A549 (cell line): Measurements from ENCODE around the gene GALNTL6. TPM values are rescaled to one million over a fixed set of nuclear protein-coding genes. Genes with fewer than 3 reads are reported as not detected.

Experiments used
- ATAC-seq, 2 experiments: fragments of 200-7000 bp in 1 of 2; fragments of >200 bp in 1 of 2; cut with Nextera tagmentation in 1 of 2; cut with Tn5 transposase in 1 of 2; 3 replicates each; pipeline versions ENCODE4 v1.8.0 to v1.9.1; 2018 to 2020; ENCODE audit warnings: mild to moderate bottlenecking in 1 of 2, moderate library complexity in 1 of 2
- CTCF ChIA-PET: fragments of 300-600 bp; sonication (Branson Sonifier 250); formaldehyde crosslinking; extraction: SDS; loops from one replicate; lab custom pipeline; 2021; ENCODE audit warnings: antibody characterized with exemption, inconsistent platforms; lab: Yijun Ruan, JAX
- POLR2A ChIA-PET: fragments of 350-600 bp; formaldehyde crosslinking; extraction: SDS; loops from one replicate; lab custom pipeline; 2021; ENCODE audit warnings: antibody characterized with exemption, inconsistent platforms; lab: Yijun Ruan, JAX
- DNase-seq, 2 experiments: peaks; one replicate each; pipeline versions ENCODE4 v3.0.0 to v3.0.0-alpha.2; 2011 to 2016; ENCODE audit warnings: low read depth in 1 of 2, low spot score in 1 of 2
- FAIRE-seq: peaks from 2 replicates; lab custom pipeline; 2011; peaks lifted over from hg19 to GRCh38; lab: Jason Lieb, UNC
- H3K27ac ChIP-seq, 2 experiments: fragments of >200 bp; sonication (Bioruptor Twin); formaldehyde crosslinking; 3 replicates each; pipeline ENCODE4 v1.5.1; 2016 to 2017
- H3K4me1 ChIP-seq: fragments of >200 bp; sonication (Bioruptor Twin); formaldehyde crosslinking; 3 replicates; pipeline ENCODE4 v1.6.1; 2016
- H3K4me2 ChIP-seq: fragments of >200 bp; sonication (Bioruptor Twin); formaldehyde crosslinking; 3 replicates; pipeline ENCODE4 v1.6.1; 2016
- H3K4me3 ChIP-seq: fragments of >200 bp; sonication (Bioruptor Twin); formaldehyde crosslinking; 3 replicates; pipeline ENCODE4 v1.5.1; 2016
- H3K9me3 ChIP-seq: fragments of >200 bp; sonication (Bioruptor Twin); formaldehyde crosslinking; 3 replicates; pipeline ENCODE4 v1.6.1; 2016
- BHLHE40 ChIP-seq: IDR thresholded peaks from 2 replicates; pipeline ENCODE4 v1.6.1; 2012; ENCODE audit warnings: low read depth, low read length, inconsistent platforms
- CEBPB ChIP-seq, 2 experiments: fragments of >200 bp in 1 of 2; sonication (Bioruptor Twin) in 1 of 2; formaldehyde crosslinking in 1 of 2; IDR thresholded peaks; 2 replicates each; pipeline ENCODE4 v1.6.1; 2012 to 2016
- E2F6 ChIP-seq: IDR thresholded peaks from 2 replicates; pipeline ENCODE4 v1.6.1; 2012; ENCODE audit warnings: low read depth, borderline replicate concordance
- EHMT2 ChIP-seq: fragments of 200-600 bp; sonication (generic); IDR thresholded peaks from 2 replicates; pipeline ENCODE4 v1.6.1; 2016; ENCODE audit warnings: antibody characterized with exemption, low read depth, mild to moderate bottlenecking, moderate library complexity
- EP300 ChIP-seq, 2 experiments: fragments of >200 bp; sonication (Bioruptor Twin); formaldehyde crosslinking; IDR thresholded peaks; 2 replicates in 1 of 2; 3 replicates in 1 of 2; pipeline ENCODE4 v1.6.1; 2016 to 2017
- FOSL2 ChIP-seq, 2 experiments: fragments of 450-650 bp in 1 of 2; fragments of >200 bp in 1 of 2; sonication (Bioruptor Twin) in 1 of 2; formaldehyde crosslinking; IDR thresholded peaks; 2 replicates each; pipeline versions ENCODE4 v1.5.0 to v1.6.1; 2016 to 2020; ENCODE audit warnings: mild to moderate bottlenecking in 1 of 2, moderate library complexity in 1 of 2
- HMGXB4 ChIP-seq: fragments of 250-450 bp; sonication (Bioruptor Pico); IDR thresholded peaks from 2 replicates; pipeline ENCODE4 v1.5.0; 2021; ENCODE audit warnings: mild to moderate bottlenecking, moderate library complexity, borderline replicate concordance
- HOXA7 ChIP-seq: fragments of 250-450 bp; sonication (Bioruptor Pico); IDR thresholded peaks from 2 replicates; pipeline ENCODE4 v1.5.0; 2020; ENCODE audit warnings: mild to moderate bottlenecking, moderate library complexity
- HOXB13 ChIP-seq: fragments of 250-450 bp; sonication (Bioruptor Pico); IDR thresholded peaks from 2 replicates; pipeline ENCODE4 v1.5.0; 2020; ENCODE audit warnings: low read depth, mild to moderate bottlenecking, moderate library complexity
- JUN ChIP-seq, 2 experiments: fragments of >200 bp; sonication (Bioruptor Twin); formaldehyde crosslinking; IDR thresholded peaks; 2 replicates in 1 of 2; 3 replicates in 1 of 2; pipeline ENCODE4 v1.6.1; 2016 to 2017
- MAZ ChIP-seq: fragments of 150-350 bp; IDR thresholded peaks from 2 replicates; pipeline ENCODE4 v1.6.1; 2014; ENCODE audit warnings: antibody characterized with exemption, low read depth, low read length, borderline replicate concordance
- NFE2L2 ChIP-seq: fragments of 150-350 bp; conservative IDR thresholded peaks from 2 replicates; pipeline ENCODE4 v1.6.1; 2014; ENCODE audit warnings: low read length
- PHF8 ChIP-seq: fragments of 200-600 bp; sonication (generic); IDR thresholded peaks from 2 replicates; pipeline ENCODE4 v1.6.1; 2016; ENCODE audit warnings: low read depth, mild to moderate bottlenecking, antibody characterized with exemption, moderate library complexity, borderline replicate concordance
- POLR2A ChIP-seq: IDR thresholded peaks from 2 replicates; pipeline ENCODE4 v1.6.1; 2012; ENCODE audit warnings: mild to moderate bottlenecking, low read length
- RFX5 ChIP-seq: fragments of 450-650 bp; IDR thresholded peaks from 2 replicates; pipeline ENCODE4 v1.7.1; 2014; ENCODE audit warnings: antibody characterized with exemption, mild to moderate bottlenecking, moderate library complexity
- TP53 ChIP-seq: fragments of 250-450 bp; sonication (Bioruptor Pico); IDR thresholded peaks from 2 replicates; pipeline ENCODE4 v1.5.0; 2021; ENCODE audit warnings: mild to moderate bottlenecking, moderate library complexity
- USF2 ChIP-seq: fragments of 450-650 bp; IDR thresholded peaks from 2 replicates; pipeline ENCODE4 v1.6.1; 2014; ENCODE audit warnings: antibody characterized with exemption
- ZFP36 ChIP-seq: fragments of 450-650 bp; IDR thresholded peaks from 2 replicates; pipeline ENCODE4 v1.6.1; 2014; ENCODE audit warnings: borderline replicate concordance; ENCODE audit not compliant: partially characterized antibody
- WGBS: methylation state at CpG from one replicate; pipeline ENCODE4 v1.1.6; 2017; ENCODE audit errors: missing lambda C conversion rate; 5-methylcytosine and 5-hydroxymethylcytosine counted together
- polyA plus RNA-seq, 4 experiments: library from polyadenylated mRNA; depleted of rRNA in 3 of 4; stranded (reverse); fragments of >200 nt; fragmentation: RNase III in 1 of 4; extraction: RNeasy Plus Mini Kit Qiagen cat#74134 plus additional on column Dnase treatment in 1 of 4; gene quantifications; 2 replicates in 3 of 4; 3 replicates in 1 of 4; pipeline ENCODE4 v1.2.3, GENCODE V29; 2011 to 2017
- TF ChIP-seq, protein P1 (sequence below): fragments of >200 bp; sonication (Bioruptor Twin); formaldehyde crosslinking; IDR thresholded peaks from 3 replicates; pipeline ENCODE4 v1.6.1; 2016

The GALNTL6 gene
- polyA plus RNA-seq, 2 of the 4 experiments (the other 2 are of a cell fraction) = 0.06 to 0.49 TPM

- H3K27ac ChIP-seq = no peak overlapping the region
- no peaks in the 10 kb centered on the region for H3K4me1 ChIP-seq
- ATAC-seq = no peak
- FAIRE-seq = no peak
- ChIA-PET CTCF (no interaction called here), POLR2A (interaction anchor here (0.6 kb wide), 1 partner anchor 811 kb away, joined by 3 read pairs; no protein-coding TSS in a partner anchor)
- no peak for DNase-seq
- H3K4me2 ChIP-seq = no peak overlapping the region
- no peaks in the 10 kb centered on the region for H3K9me3 ChIP-seq
- H3K4me3 ChIP-seq = no peak overlapping the region
- TF ChIP-seq NFE2L2 = no peak
- no peak for TF ChIP-seq ZFP36
- WGBS = 64% methylated on average over 3 of the region's 3 CpGs
Measured at GRCh38 chr4:172942840-172943239, 1129.6 kb downstream of the GALNTL6 start.

GRCh38 chr4:172945611-172946010 lies 1132.4 kb downstream of the GALNTL6 start:
- CTCF ChIA-PET = no interaction called here
- no peak for DNase-seq
- TF ChIP-seq PHF8 (no peak), HOXA7 (CRISPR knock-in tag) (no peak), MAZ (no peak), USF2 (no peak), BHLHE40 (no peak), RFX5 (no peak), CEBPB (IDR thresholded peaks at IDR 0.05) (no peak), HMGXB4 (no peak), E2F6 (no peak), FOSL2 (IDR thresholded peaks at IDR 0.05) (no peak), FOSL2 (CRISPR knock-in tag; IDR thresholded peaks at IDR 0.05) (no peak), JUN (IDR thresholded peaks at IDR 0.05) (no peak), POLR2A (no peak), EHMT2 (no peak)
- no peak overlapping the region for H3K27ac ChIP-seq
- H3K4me1 ChIP-seq = no peaks in the 10 kb centered on the region
- no peak for ATAC-seq
- H3K4me3 ChIP-seq = no peak overlapping the region
- no peaks in the 10 kb centered on the region for H3K9me3 ChIP-seq
- POLR2A ChIA-PET = no interaction called here
- H3K4me2 ChIP-seq = no peak overlapping the region
- no peak for FAIRE-seq

- H3K4me1 ChIP-seq = no peaks in the 10 kb centered on the region
- DNase-seq (no peak), FAIRE-seq (no peak), ATAC-seq (no peak)
- 83% methylated on average over 1 of the region's 1 CpG for WGBS
- H3K4me3 ChIP-seq = no peak overlapping the region
- H3K27ac ChIP-seq = no peak overlapping the region
- TF ChIP-seq TP53 (CRISPR knock-in tag) (no peak), RFX5 (no peak), EP300 (IDR thresholded peaks at IDR 0.05) (no peak), HOXB13 (CRISPR knock-in tag) (no peak)
- TF ChIP-seq, protein P1, sequence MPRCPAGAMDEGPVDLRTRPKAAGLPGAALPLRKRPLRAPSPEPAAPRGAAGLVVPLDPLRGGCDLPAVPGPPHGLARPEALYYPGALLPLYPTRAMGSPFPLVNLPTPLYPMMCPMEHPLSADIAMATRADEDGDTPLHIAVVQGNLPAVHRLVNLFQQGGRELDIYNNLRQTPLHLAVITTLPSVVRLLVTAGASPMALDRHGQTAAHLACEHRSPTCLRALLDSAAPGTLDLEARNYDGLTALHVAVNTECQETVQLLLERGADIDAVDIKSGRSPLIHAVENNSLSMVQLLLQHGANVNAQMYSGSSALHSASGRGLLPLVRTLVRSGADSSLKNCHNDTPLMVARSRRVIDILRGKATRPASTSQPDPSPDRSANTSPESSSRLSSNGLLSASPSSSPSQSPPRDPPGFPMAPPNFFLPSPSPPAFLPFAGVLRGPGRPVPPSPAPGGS = no peak
- TF ChIP-seq, all 56 proteins: peak for 0
- Histone ChIP-seq H3K9me3 (no peaks in the 10 kb centered on the region), H3K4me2 (no peak overlapping the region)
- POLR2A ChIA-PET = no interaction called here
- CTCF ChIA-PET = interaction anchor here (0.5 kb wide), 1 partner anchor 1128 kb away, joined by 3 read pairs; no protein-coding TSS in a partner anchor
Measured at GRCh38 chr4:172946503-172946902, 1133.3 kb downstream of the GALNTL6 start.
